ENCODE results near the gene USF2.

GRCh38 chr19:35314858-35315470, 46.2 kb downstream of the USF2 start:
- no peak for TF ChIP-seq YY1 (IDR thresholded peaks at IDR 0.05; ENCODE audit: low read depth, low read length)
- no peak for TF ChIP-seq CBX5 (IDR thresholded peaks at IDR 0.05; ENCODE audit: low read depth)
- TF ChIP-seq CTCF (IDR thresholded peaks at IDR 0.05 in 2 of 3, conservative IDR thresholded peaks at IDR 0.05 in 1 of 3; ENCODE audit: control insufficient read depth in 2 of 3, extremely low read depth in 1 of 3, insufficient read depth in 1 of 3, low read depth in 3 of 3, low read length in 3 of 3) = no peak
- no peak for TF ChIP-seq TCF12 (IDR thresholded peaks at IDR 0.05; ENCODE audit: low read depth, low read length)
- TF ChIP-seq MEF2A (IDR thresholded peaks at IDR 0.05; ENCODE audit: insufficient read depth, low read depth, low read length) = no peak
